Kidney epithelial cell (primary cell): ENCODE data around the gene UFD1. TPM values are rescaled to one million over a fixed set of nuclear protein-coding genes. Genes with fewer than 3 reads are reported as not detected.
A peak's percentile ranks its signal among the peaks of the same experiment; 100 is the strongest.

Experiments used
- DNase-seq: peaks from one replicate; pipeline ENCODE4 v3.0.0-alpha.2; 2010; ENCODE audit warnings: low read depth
- H3K27me3 ChIP-seq: 2 replicates; pipeline ENCODE4 v1.6.0; 2011; ENCODE audit warnings: low read length; ENCODE audit not compliant: control insufficient read depth, insufficient read depth
- H3K36me3 ChIP-seq: 2 replicates; pipeline ENCODE4 v1.5.1; 2011; ENCODE audit warnings: low read length; ENCODE audit not compliant: control insufficient read depth, insufficient read depth
- H3K4me3 ChIP-seq: 2 replicates; pipeline ENCODE4 v1.5.1; 2011; ENCODE audit warnings: low read depth, mild to moderate bottlenecking, control low read depth, low read length
- total RNA-seq: library from RNA; depleted of rRNA; stranded (reverse); fragments of >200 nt; gene quantifications from 2 replicates; pipeline ENCODE4 v1.2.3, GENCODE V29; 2015
- TF ChIP-seq, protein P1 (sequence below): IDR thresholded peaks from 2 replicates; pipeline ENCODE4 v1.5.1; 2011; ENCODE audit warnings: mild to moderate bottlenecking, moderate library complexity, low read length, control low read depth, inconsistent platforms; ENCODE audit not compliant: insufficient read depth, poor library complexity, severe bottlenecking

Gene UFD1
- total RNA-seq, 1 donor from 2014 or later, result 48.9 TPM

DNA sequence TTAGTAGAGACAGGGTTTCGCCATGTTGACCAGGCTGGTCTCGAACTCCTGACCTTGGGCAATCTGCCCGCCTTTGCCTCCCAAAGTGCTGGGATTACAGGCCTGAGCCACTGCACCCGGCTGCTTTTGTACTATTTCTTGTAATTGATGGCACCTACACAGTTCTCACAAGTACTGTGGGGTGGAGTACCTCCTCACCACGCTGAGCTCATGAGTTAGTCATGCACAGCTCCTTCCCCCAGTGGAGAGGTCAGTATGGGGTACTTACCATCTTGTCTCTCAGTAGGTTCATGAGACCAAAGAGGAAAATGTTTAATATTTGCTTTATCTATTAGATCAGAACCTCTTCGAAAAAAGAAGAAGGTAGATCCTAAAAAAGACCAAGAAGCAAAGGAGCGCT lies 44.6 kb downstream of the UFD1 start:
- Histone ChIP-seq H3K36me3 (no peaks in the 10 kb centered on the region), H3K4me3 (no peak overlapping the region), H3K27me3 (no peaks in the 10 kb centered on the region)
- no peak for DNase-seq
- TF ChIP-seq, protein P1, sequence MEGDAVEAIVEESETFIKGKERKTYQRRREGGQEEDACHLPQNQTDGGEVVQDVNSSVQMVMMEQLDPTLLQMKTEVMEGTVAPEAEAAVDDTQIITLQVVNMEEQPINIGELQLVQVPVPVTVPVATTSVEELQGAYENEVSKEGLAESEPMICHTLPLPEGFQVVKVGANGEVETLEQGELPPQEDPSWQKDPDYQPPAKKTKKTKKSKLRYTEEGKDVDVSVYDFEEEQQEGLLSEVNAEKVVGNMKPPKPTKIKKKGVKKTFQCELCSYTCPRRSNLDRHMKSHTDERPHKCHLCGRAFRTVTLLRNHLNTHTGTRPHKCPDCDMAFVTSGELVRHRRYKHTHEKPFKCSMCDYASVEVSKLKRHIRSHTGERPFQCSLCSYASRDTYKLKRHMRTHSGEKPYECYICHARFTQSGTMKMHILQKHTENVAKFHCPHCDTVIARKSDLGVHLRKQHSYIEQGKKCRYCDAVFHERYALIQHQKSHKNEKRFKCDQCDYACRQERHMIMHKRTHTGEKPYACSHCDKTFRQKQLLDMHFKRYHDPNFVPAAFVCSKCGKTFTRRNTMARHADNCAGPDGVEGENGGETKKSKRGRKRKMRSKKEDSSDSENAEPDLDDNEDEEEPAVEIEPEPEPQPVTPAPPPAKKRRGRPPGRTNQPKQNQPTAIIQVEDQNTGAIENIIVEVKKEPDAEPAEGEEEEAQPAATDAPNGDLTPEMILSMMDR, result no peak

DNA sequence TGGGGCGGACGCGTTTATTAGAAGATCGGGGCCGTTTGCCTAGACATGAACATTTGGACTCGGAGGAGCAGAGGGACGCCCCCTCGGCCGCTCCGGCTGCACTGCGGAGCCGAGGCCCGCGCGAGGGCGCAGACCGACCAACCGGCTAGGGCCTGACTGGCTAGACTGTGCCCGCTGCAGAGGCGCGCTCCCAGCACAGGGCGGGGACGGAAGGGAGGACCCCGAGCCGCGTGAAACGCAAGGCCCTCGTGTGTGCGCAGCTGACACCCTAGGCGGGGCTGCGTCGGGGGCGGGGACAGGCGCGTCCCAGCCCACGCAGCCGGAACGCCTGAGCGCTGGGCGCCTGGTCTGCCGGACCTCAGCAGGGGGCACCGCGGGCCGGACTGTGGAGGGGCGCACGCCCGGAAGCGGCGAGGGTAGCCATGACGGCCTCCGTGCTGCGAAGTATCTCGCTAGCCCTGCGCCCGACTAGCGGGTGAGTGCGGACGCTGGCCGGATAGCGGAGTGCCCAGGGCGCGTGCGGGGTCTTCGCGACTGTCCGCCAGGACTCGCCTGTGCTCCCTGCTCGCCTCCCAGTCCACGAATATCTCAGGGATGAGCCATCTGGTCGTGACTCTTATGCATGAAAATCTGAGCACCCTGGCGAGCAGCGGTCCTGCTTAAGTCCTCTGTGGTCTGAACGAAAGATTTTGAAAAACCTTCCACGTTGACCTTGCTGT lies 46.7 kb downstream of the UFD1 start, which contains the start of gene MRPL40:
Gene MRPL40 (plus strand): TSS at position 413 of the 719 bp plus-strand sequence. CDS start 10 bp downstream, at position 423.
- H3K36me3 ChIP-seq, result no peaks in the 10 kb centered on the region
- no peaks in the 10 kb centered on the region for H3K27me3 ChIP-seq
- H3K4me3 ChIP-seq, result peak within 1 kb of the TSS; percentile 64
- TF ChIP-seq, protein P1, result no peak
- peak; percentile 56 for DNase-seq

DNA sequence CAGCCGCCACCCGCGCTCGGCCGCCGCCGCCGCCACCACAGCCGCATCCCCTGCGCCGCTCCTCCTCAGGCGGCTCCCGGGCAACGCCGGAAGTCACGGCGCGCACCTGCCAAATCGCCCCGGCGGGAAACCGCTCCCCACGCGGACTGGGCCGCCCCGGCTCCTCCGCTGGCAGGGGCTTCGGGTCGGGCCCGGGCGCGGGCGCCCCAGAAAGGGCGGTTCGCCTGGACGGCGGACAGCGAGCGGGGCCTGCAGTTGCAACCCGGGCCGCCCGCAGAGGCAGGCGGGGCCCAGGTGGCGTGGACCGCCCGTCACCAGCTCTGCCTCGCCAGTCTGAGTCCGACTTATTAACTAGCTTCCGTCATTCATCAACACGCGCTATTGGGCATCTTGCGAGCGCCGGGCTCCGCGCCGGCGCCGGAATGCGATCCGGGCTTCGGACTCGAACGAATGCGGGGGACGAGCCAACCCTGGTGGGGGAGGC lies 47.3 kb downstream of the UFD1 start, which contains the start of gene HIRA:
Gene HIRA (minus strand): TSS at position 85 of the 484 bp plus-strand sequence. CDS start 257 bp downstream, outside the sequence.
- H3K36me3 ChIP-seq, result no peaks in the 10 kb centered on the region
- peak within 1 kb of the TSS; percentile 64 for H3K4me3 ChIP-seq
- no peaks in the 10 kb centered on the region for H3K27me3 ChIP-seq
- TF ChIP-seq, protein P1, result no peak
- no peak for DNase-seq

DNA sequence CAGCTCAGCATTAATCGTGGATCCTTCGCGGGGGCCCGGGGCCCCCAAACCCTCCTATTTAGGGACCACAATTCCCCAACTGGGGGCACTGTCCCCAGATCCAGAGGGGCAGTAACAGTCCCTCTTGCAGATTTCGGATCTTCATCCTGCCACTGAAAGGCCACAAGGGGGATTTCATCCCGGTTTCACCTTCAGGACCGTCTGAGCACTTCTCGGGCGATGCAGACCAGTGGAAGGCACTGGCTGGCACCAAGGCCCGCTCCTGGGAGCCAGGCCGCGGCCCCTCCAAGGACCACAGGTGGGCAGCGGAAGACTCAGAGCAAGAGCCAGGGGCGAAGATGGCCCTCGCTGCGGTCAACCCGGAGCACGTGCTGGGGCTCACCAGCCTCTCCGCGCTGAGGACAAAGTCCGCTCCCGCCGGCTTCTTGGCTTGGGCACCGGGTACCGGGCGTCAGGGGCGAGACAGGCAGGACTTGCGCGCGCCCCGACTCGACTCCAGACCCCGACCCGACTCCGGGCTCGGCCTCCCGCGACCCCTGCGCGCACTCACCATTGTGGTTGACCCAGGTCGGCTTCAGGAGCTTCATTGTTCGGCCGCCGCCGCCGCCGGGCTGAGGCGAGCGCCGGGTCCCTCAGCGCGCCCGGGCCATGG lies 48.0 kb downstream of the UFD1 start:
- Histone ChIP-seq H3K27me3 (no peaks in the 10 kb centered on the region), H3K36me3 (no peaks in the 10 kb centered on the region), H3K4me3 (peak overlapping the region; percentile 64)
- DNase-seq, result no peak
- TF ChIP-seq, protein P1, result peak; percentile 7

DNA sequence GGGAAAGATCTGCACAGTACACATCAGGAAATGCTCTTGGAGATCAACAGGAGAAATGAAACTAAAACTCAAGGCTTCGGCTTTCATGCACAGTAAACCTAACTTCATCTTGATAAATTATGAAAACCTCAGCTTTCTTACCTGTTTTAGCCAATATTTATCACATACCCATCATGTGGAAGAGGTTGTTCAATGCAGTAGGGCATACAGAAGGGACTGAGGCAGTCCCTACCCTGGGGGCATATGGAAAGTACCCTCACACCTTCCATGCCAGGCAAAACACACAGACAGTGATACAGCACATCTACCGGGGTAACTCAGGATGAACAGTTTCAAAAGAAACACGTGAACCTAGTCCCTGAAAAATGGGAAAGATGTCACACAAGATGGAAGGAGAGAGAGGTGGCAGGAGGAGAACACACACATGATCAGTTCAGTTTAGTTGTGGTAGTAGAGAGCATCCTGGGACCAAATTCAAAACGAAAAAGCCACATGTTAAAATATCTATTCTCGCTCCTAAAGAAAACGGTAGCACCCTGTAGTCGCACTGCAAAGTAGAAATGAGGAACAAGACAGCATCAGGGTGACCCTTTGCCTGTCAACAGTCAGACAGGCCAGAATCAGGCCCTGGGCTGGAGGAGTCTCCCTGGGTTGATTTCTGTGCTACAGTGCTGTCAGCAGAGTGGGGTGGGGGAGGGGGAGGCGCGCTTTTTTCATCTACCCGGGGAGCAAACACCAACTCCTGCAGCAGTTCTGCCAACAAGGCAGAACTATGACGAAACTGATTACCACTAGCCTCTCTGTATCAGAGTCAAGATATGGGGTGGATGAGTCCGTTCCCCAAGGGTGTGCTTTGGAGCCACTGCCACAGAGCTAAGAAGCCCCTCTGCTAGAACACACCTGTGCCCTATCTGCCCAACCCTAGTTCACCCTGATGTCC lies 48.8 kb downstream of the UFD1 start:
- H3K27me3 ChIP-seq, result no peaks in the 10 kb centered on the region
- H3K36me3 ChIP-seq, result no peaks in the 10 kb centered on the region
- DNase-seq, result no peak
- H3K4me3 ChIP-seq, result peak overlapping the region; percentile 64
- TF ChIP-seq, protein P1, result no peak
